GM18907 (cell line): ENCODE data around the gene DCDC1.
"Not testable (repeated sequence)": the region's sequence is repeated elsewhere in the genome, so short reads cannot be mapped to it uniquely, and the experiment has no call there.

Source experiments
- ATAC-seq: cut with Tn5 transposase; IDR thresholded peaks from one replicate; pipeline ENCODE4 v1.9.1; 2021; ENCODE audit warnings: mild to moderate bottlenecking, moderate library complexity; ENCODE audit not compliant: unreplicated experiment

The DCDC1 gene

GRCh38 chr11:31000381-31000780, 369.2 kb downstream of the DCDC1 start:
- ATAC-seq: no peak

- no peak for ATAC-seq
These were observed 377.1 kb downstream of the DCDC1 start for GRCh38 chr11:30992513-30992849.

- no peak for ATAC-seq
These were observed 377.6 kb downstream of the DCDC1 start for GRCh38 chr11:30991802-30992512.

GRCh38 chr11:30991376-30991775, 378.2 kb downstream of the DCDC1 start:
- no peak for ATAC-seq

- ATAC-seq: no peak
These were observed 378.8 kb downstream of the DCDC1 start for GRCh38 chr11:30990625-30991296.

- no peak for ATAC-seq
These were observed 381.7 kb downstream of the DCDC1 start for GRCh38 chr11:30987819-30988218.

GRCh38 chr11:30985536-30985935, 384.0 kb downstream of the DCDC1 start:
- no peak for ATAC-seq

GRCh38 chr11:30984827-30985226, 384.7 kb downstream of the DCDC1 start:
- no peak for ATAC-seq

GRCh38 chr11:30984442-30984816, 385.1 kb downstream of the DCDC1 start:
- no peak for ATAC-seq

GRCh38 chr11:30983776-30984441, 385.6 kb downstream of the DCDC1 start:
- ATAC-seq: no peak

GRCh38 chr11:30983143-30983542, 386.4 kb downstream of the DCDC1 start:
- no peak for ATAC-seq

GRCh38 chr11:30967579-30967978, 402.0 kb downstream of the DCDC1 start:
- no peak for ATAC-seq

GRCh38 chr11:30960387-30960992, 409.0 kb downstream of the DCDC1 start:
- ATAC-seq: no peak

GRCh38 chr11:30956751-30957150, 412.8 kb downstream of the DCDC1 start:
- ATAC-seq: no peak

- no peak for ATAC-seq
These were observed 419.7 kb downstream of the DCDC1 start for GRCh38 chr11:30949838-30950237.

- not testable (repeated sequence) for ATAC-seq
These were observed 421.8 kb downstream of the DCDC1 start for GRCh38 chr11:30947715-30948114.

- ATAC-seq: no peak
These were observed 430.7 kb downstream of the DCDC1 start for GRCh38 chr11:30938810-30939209.

- ATAC-seq: no peak
These were observed 431.4 kb downstream of the DCDC1 start for GRCh38 chr11:30938171-30938570.

GRCh38 chr11:30936491-30936890, 433.0 kb downstream of the DCDC1 start:
- no peak for ATAC-seq

- no peak for ATAC-seq
These were observed 433.7 kb downstream of the DCDC1 start for GRCh38 chr11:30935861-30936260.

- no peak for ATAC-seq
These were observed 443.4 kb downstream of the DCDC1 start for GRCh38 chr11:30926130-30926529.

GRCh38 chr11:30921811-30922210, 447.7 kb downstream of the DCDC1 start:
- ATAC-seq: no peak
